Gastrocnemius medialis (tissue), 4 donors: ENCODE results near the gene VPS37C. TPM values are rescaled to one million over a fixed set of nuclear protein-coding genes. Genes with fewer than 3 reads are reported as not detected.

Source experiments
- ATAC-seq, 2 donors: fragments of 150-250 bp; one replicate each; pipeline ENCODE4 v1.9.1; 2016
- DNase-seq, 2 donors: peaks; one replicate each; pipeline ENCODE4 v3.0.0-alpha.2; 2019
- H3K27ac ChIP-seq, 4 donors: fragments of 200-600 bp; sonication (generic); 1 replicate in 1 of 4; 2 replicates in 3 of 4; pipeline ENCODE4 v1.5.1; 2016 to 2018; ENCODE audit warnings: mild to moderate bottlenecking in 2 of 4, moderate library complexity in 1 of 4
- H3K27me3 ChIP-seq, 3 donors: fragments of 200-600 bp; sonication (generic) in 2 of 3; 1 replicate in 1 of 3; 2 replicates in 2 of 3; pipeline versions ENCODE4 v1.5.1 to v1.6.0; 2016 to 2019; ENCODE audit warnings: mild to moderate bottlenecking in 1 of 3, moderate library complexity in 1 of 3
- H3K36me3 ChIP-seq, 2 donors: fragments of 200-600 bp; sonication (generic) in 1 of 2; one replicate each; pipeline ENCODE4 v1.5.1; 2017 to 2018
- H3K4me1 ChIP-seq, 2 donors: fragments of 200-600 bp; sonication (generic) in 1 of 2; one replicate each; pipeline ENCODE4 v1.5.1; 2016 to 2017; ENCODE audit warnings: mild to moderate bottlenecking in 2 of 2
- H3K4me3 ChIP-seq, 4 donors: fragments of 200-600 bp; sonication (generic) in 3 of 4; 1 replicate in 1 of 4; 2 replicates in 3 of 4; pipeline ENCODE4 v1.5.1; 2016 to 2019; ENCODE audit warnings: mild to moderate bottlenecking in 2 of 4
- H3K9me3 ChIP-seq, 3 donors: fragments of 200-600 bp; sonication (generic) in 2 of 3; 1 replicate in 1 of 3; 2 replicates in 2 of 3; pipeline ENCODE4 v1.5.1; 2016 to 2019
- CTCF ChIP-seq, 5 experiments: fragments of 450-650 bp in 3 of 5; fragments of 200-600 bp in 2 of 5; sonication (generic) in 2 of 5; IDR thresholded peaks in 4 of 5; conservative IDR thresholded peaks in 1 of 5; 1 replicate in 4 of 5; 2 replicates in 1 of 5; pipeline ENCODE4 v1.5.1; 2016 to 2019; ENCODE audit warnings: antibody characterized with exemption in 5 of 5, mild to moderate bottlenecking in 3 of 5, moderate library complexity in 3 of 5
- POLR2A ChIP-seq, 2 donors: fragments of 450-650 bp; IDR thresholded peaks; one replicate each; pipeline ENCODE4 v1.6.1; 2017; ENCODE audit warnings: antibody characterized with exemption in 2 of 2, mild to moderate bottlenecking in 2 of 2, moderate library complexity in 2 of 2
- in situ Hi-C, 4 donors: fragments of 200-750 bp; cut with MboI; loops; one replicate each; pipeline versions ENCODE4 v1.15.0 to v1.8.0; 2017; ENCODE audit warnings: low sequenced_read_pairs in 4 of 4
- intact Hi-C: fragments of 100-400 bp; cut with DNase I; formaldehyde crosslinking; loops from one replicate; pipeline ENCODE4 v1.15.1; 2023; ENCODE audit warnings: low total_unique reads
- total RNA-seq, 4 donors: library from RNA; depleted of rRNA; stranded (reverse); fragments of >200 nt; gene quantifications; one replicate each; pipeline versions ENCODE4 v1.1.0 to v1.2.3, GENCODE V29; 2016

The VPS37C gene
- total RNA-seq, 4 donors from 2014 or later, result 17.7 to 27.1 (median 23.5) TPM

- no peaks in the 10 kb centered on the region for H3K27me3 ChIP-seq
- no peak overlapping the region for H3K4me3 ChIP-seq
- ATAC-seq, result no peak
- no peak overlapping the region for H3K27ac ChIP-seq
- intact Hi-C loops (no loop called here), in situ Hi-C loops (no loop called here)
- TF ChIP-seq CTCF (IDR thresholded peaks at IDR 0.05 in 4 of 5, conservative IDR thresholded peaks at IDR 0.05 in 1 of 5) (no peak), POLR2A (IDR thresholded peaks at IDR 0.05) (no peak)
- no peaks in the 10 kb centered on the region for H3K36me3 ChIP-seq
- DNase-seq, result no peak
- no peaks in the 10 kb centered on the region for H3K9me3 ChIP-seq
- H3K4me1 ChIP-seq, result no peaks in the 10 kb centered on the region
Observed at GRCh38 chr11:61110255-61111049, 50.8 kb downstream of the VPS37C start.

DNA sequence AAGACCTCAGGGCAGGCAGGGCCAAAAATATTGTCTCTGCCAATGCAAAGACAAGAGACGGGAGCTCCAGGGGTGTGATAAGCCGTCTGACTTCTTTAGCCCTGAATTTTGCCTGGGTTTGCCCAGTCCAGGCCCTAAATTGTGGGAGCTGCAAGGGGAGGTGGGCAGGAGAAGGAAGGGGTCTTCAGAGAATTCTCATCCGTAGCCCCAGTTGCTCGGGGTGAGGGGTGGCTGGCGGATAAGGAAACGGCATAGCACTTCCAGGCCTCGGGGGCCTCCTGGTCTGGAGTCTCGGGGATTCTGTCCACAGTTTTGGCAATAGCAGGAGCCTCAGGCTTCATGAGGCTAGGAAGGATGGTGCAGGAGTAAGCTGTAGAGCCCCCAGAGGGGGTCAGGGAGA, 51.6 kb downstream of the VPS37C start:
- intact Hi-C loops (no loop called here), in situ Hi-C loops (no loop called here)
- Histone ChIP-seq H3K27ac (no peak overlapping the region), H3K4me1 (no peaks in the 10 kb centered on the region), H3K4me3 (no peak overlapping the region), H3K36me3 (no peaks in the 10 kb centered on the region), H3K9me3 (no peaks in the 10 kb centered on the region), H3K27me3 (no peaks in the 10 kb centered on the region)
- ATAC-seq, result no peak
- no peak for TF ChIP-seq POLR2A (IDR thresholded peaks at IDR 0.05)
- no peak for TF ChIP-seq CTCF (IDR thresholded peaks at IDR 0.05 in 4 of 5, conservative IDR thresholded peaks at IDR 0.05 in 1 of 5)
- no peak for DNase-seq

GRCh38 chr11:61108847-61109585, 52.2 kb downstream of the VPS37C start:
- in situ Hi-C loops, result no loop called here
- no peak for DNase-seq
- TF ChIP-seq CTCF (IDR thresholded peaks at IDR 0.05 in 4 of 5, conservative IDR thresholded peaks at IDR 0.05 in 1 of 5), result no peak
- TF ChIP-seq POLR2A (IDR thresholded peaks at IDR 0.05), result no peak
- no peak for ATAC-seq
- Histone ChIP-seq H3K9me3 (no peaks in the 10 kb centered on the region), H3K4me3 (no peak overlapping the region), H3K27me3 (no peaks in the 10 kb centered on the region), H3K4me1 (no peaks in the 10 kb centered on the region), H3K27ac (no peak overlapping the region), H3K36me3 (no peaks in the 10 kb centered on the region)
- intact Hi-C loops, result no loop called here

DNA sequence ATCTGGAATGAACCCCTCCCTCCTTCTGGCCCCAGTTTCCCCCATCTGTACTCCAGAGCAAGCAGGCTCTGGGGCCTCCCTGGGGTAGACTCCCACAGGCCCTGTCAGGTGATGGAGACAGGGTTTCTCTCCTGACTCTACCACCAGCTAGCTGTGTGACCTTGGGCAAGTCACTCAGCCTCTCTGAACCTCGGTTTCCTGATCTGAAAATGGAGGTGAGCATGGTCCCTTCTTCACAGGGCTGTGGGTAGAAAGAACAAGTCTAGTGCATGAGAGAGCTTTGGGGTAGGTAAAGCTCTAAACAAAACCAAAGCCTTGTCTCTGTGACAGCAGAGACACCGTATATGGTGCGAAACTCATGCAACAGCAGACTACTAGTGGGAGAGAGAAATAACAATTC, 53.3 kb downstream of the VPS37C start:
- no peak for TF ChIP-seq CTCF (IDR thresholded peaks at IDR 0.05 in 4 of 5, conservative IDR thresholded peaks at IDR 0.05 in 1 of 5)

More for the DNA sequence above, 53.3 kb downstream of the VPS37C start:
- H3K9me3 ChIP-seq, result no peaks in the 10 kb centered on the region
- no peaks in the 10 kb centered on the region for H3K4me1 ChIP-seq
- H3K36me3 ChIP-seq, result no peaks in the 10 kb centered on the region
- H3K27ac ChIP-seq, result no peak overlapping the region
- intact Hi-C loops (no loop called here), in situ Hi-C loops (no loop called here)
- H3K27me3 ChIP-seq, result no peaks in the 10 kb centered on the region
- no peak for DNase-seq
- ATAC-seq, result no peak
- H3K4me3 ChIP-seq, result no peak overlapping the region
